KBM-7 (cell line): Measurements from ENCODE around the gene SVBP.
A peak's percentile ranks its signal among the peaks of the same experiment; 100 is the strongest.

Source experiments
- DNase-seq: peaks from one replicate; pipeline ENCODE4 v3.0.0-alpha.2; 2015
- in situ Hi-C: fragments of 300-500 bp; cut with MboI; formaldehyde crosslinking; loops from 2 replicates; pipeline ENCODE4 v1.14.3; 2020; ENCODE audit warnings: low sequenced_read_pairs, low pct_unique_long_range_greater_than_20kb, mixed read lengths

SVBP gene

DNA sequence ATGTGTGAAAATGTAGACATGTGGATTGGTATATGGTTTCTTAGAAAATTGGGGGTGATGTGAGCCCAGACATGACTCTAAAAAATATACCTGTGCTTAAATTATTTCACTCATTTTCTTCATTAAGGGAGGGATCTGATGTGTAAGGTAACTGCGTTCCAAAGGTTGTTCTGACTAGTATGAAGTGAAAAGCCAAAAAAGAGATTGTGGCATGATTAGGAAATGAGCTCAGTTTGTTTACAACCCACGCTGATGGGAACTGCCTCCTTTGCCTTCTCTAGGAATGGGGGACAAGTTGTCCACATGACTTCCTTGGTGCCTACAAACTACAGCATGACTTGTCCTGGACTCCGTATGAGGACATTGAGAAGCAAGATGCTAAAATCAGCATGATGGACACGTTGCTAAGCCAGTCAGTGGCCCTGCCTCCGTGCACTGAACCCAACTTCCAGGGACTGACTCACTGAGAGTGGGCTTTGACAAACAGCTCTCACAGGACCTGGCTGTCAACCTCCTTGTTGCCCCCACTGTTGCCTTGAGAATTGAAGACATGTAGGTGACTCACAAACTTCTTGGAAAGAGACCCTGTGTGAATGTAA, 42.2 kb downstream of the SVBP start:
- DNase-seq = no peak
- in situ Hi-C loops = loop anchor here (25.0 kb wide), 1 partner anchor 287 kb away; no protein-coding TSS in a partner anchor

- in situ Hi-C loops = no loop called here
These were observed 43.8 kb downstream of the SVBP start for GRCh38 chr1:42773420-42773819.

GRCh38 chr1:42769811-42770210, 47.4 kb downstream of the SVBP start:
- in situ Hi-C loops = no loop called here
- no peak for DNase-seq

More at GRCh38 chr1:42773420-42773819, 43.8 kb downstream of the SVBP start:
- DNase-seq = no peak

- in situ Hi-C loops = no loop called here
- no peak for DNase-seq
These were observed 49.0 kb downstream of the SVBP start for GRCh38 chr1:42768172-42768571.

DNA sequence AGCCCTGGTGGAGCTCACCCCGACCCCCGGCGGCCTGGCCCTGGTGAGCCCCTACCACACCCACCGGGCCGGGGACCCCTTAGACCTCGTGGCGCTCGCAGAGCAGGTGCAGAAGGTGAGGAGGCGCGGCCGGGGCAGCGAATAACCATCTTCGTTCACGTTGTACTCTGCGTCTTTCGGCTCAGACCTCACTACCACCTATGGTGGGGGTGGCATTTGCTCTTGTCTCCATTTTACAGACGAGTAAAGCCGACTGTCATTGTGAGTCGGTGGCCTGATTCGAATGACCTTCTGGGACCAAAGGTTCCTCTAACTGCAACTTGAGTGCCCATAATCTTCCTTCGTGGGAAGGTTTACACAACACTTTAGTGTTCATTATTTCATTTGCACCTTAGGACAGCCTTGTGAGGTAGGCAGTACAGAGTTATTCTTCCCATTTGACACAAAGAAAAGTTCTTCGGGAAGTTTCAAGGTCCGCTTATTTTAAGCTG, 49.6 kb downstream of the SVBP start:
- in situ Hi-C loops = no loop called here
- no peak for DNase-seq

DNA sequence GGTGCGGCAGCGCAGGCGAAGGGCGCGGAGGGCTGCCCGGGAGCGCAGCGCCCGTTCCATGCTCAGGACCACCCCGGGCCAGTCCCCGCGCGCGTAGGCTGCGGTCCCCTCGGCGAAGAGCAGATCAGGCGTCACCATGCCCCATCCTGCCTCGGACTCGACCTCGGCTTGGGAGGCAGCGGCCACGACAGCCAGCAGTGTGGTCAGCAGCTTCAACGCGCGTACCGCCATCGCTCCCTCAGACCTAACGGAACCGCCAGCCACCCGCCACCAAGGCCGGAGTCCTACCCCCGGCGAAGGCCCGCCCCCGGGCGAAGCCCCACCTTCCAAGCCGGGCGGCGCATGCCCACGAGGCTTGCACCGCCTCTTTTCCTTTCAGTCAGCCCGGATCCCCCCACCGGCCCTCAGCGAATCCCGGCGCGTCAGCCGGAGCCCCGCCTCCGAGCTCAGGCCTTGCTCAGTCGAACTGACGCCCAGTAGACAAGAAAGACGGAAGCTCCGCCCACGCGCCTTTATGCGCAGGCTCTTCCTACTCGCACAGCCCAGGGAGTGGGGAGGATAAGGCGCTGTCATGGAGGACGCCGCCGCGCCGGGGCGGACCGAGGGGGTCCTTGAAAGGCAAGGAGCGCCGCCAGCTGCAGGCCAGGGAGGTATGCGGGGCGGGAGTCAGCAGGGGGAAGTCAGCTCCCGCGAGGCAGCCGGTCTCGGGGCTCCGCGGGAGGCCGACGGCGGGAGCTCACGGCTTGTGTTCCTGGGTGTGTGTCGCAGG, 50.3 kb downstream of the SVBP start, which contains the start of the genes C1orf50 and P3H1:
C1orf50 (plus strand) TSS at position 509 of the 769 bp plus-strand sequence; CDS start at position 572, 63 bp downstream.
P3H1 (minus strand) TSS at position 288 of the 769 bp plus-strand sequence; CDS start at position 231, 57 bp downstream.
- DNase-seq = peak; percentile 99
- in situ Hi-C loops = no loop called here

GRCh38 chr1:42765832-42766740, 51.1 kb downstream of the SVBP start:
- peak; percentile 65 for DNase-seq
- in situ Hi-C loops = no loop called here

- DNase-seq = no peak
- in situ Hi-C loops = no loop called here
These were observed 51.9 kb downstream of the SVBP start for GRCh38 chr1:42765269-42765668.

DNA sequence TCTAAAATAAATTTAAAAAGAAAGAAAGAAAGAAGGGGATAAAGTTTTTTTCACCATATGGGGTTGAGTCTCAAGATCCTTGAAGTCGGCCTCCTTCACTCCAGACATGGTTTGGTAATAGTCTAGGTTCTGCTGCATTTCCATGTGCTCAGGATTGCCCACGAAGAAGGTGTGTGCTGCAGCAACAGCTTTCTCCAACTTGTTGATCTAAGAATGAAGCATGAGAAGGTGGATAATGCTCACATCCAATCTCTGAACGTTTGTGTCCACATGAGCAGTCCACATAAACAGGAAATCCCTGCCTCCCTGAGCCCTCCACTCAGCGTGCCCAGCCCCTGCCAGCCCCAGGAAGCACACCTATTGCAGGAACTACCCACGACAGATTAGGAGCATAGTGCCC, 54.9 kb downstream of the SVBP start:
- in situ Hi-C loops = no loop called here
- no peak for DNase-seq

DNA sequence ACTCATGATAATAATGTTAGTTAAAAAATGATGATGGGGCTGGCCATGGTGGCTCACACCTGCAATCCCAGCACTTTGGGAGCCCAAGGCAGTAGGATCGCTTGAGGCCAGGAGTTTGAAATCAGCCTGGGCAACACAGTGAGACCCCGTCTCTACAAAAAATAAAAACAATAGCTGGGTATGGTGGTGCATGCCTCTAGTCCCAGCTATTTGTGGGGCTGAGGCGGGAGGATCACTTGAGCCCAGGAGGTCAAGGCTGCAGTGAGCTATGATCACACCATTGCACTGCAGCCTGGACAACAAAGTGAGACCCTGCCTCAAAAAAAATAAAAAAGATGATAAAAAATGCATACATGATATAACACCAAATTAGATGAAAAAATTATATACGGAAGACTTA, 55.6 kb downstream of the SVBP start:
- in situ Hi-C loops = no loop called here
- DNase-seq = no peak

GRCh38 chr1:42759114-42759513, 58.1 kb downstream of the SVBP start:
- DNase-seq = peak; percentile 39
- in situ Hi-C loops = no loop called here

DNA sequence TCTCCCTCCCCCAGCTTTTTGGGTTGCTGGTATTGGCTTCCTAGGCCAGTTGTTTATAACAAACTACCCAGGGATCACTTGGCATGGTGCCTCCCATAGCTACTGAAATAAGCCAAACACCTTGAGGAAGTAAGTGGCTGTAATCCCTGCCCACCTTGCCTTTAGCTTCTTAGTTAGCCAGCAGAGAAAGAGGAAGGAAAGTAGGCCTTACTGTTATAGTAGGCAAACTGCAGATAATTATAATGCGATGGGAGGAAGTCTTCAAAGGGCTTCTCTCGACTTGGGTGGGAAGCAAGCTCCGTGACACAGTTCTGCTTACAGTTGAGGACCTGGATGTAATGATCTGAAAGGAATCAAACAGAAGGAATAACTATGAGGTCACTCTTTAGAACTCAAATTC, 58.6 kb downstream of the SVBP start:
- peak; percentile 81 for DNase-seq
- in situ Hi-C loops = no loop called here

DNA sequence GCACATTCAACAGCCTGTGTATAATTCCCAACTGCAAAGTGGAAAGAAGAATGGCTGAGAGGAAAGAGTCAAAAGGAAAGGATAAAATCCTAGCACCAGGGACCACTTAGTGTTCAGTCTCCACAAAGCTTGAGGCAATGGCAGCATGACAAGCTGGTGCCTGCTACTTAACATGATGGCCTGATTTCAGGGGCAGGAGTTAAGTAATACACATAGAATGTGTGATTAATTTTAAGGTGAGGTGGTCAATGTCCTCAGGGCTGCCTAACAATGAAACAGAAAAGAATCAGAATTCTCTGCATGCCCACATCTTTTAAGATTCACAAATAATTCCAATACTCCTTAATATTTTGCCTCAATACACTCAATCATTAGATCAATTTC, 59.3 kb downstream of the SVBP start:
- no peak for DNase-seq
- in situ Hi-C loops = no loop called here
